ENCODE measurements around the gene STOX1.
"Not testable (repeated sequence)": the region's sequence is repeated elsewhere in the genome, so short reads cannot be mapped to it uniquely, and the experiment has no call there.

Gene STOX1

GRCh38 chr10:68812420-68812819 is 14.9 kb upstream of the STOX1 start:
- Mint-ChIP-seq H3K4me3 (no peak overlapping the region), H3K27me3 (no peaks in the 10 kb centered on the region), H3K4me1 (no peaks in the 10 kb centered on the region), H3K9me3 (no peaks in the 10 kb centered on the region), H3K36me3 (ENCODE audit: low read depth) (no peaks in the 10 kb centered on the region), H3K27ac (no peak overlapping the region)
- ATAC-seq (no peak), DNase-seq (no peak)

- H3K4me1 Mint-ChIP-seq, result no peaks in the 10 kb centered on the region
- no peak overlapping the region for H3K4me3 Mint-ChIP-seq
- H3K27me3 Mint-ChIP-seq, result no peaks in the 10 kb centered on the region
- ATAC-seq (no peak), DNase-seq (no peak)
- no peaks in the 10 kb centered on the region for H3K36me3 Mint-ChIP-seq (ENCODE audit: low read depth)
- no peaks in the 10 kb centered on the region for H3K9me3 Mint-ChIP-seq
- no peak overlapping the region for H3K27ac Mint-ChIP-seq
Measured at GRCh38 chr10:68813559-68813958, 13.8 kb upstream of the STOX1 start.

DNA sequence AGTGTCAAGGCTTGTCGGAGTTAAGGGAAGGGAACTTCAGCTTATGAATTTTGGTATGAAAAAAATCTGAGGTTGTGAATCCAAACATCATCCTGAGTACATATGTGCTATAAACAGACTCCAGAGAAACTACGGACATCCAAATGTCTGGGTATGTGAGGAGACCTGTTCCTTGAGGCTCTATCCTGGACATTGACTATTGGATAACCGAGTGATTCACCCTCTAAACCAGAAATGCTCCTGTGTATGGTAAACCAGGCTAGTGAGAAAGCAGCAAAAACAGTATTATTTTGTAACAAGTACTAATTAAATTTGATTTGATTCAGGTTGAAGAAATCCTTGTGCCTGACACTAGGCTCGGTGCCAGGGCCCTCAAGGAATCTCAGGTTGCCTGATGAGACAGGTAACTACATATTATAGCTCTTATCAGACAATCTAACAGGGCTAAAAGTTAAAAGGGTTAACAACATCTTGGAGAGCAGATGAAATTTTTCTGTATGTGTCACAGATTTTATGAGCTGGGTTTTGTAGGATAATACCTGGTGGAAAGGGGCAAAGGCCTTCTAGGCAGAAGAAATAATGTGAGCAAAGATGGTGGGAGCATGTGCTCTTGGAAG is 10.4 kb upstream of the STOX1 start:
- H3K4me3 Mint-ChIP-seq, result no peak overlapping the region
- no peak overlapping the region for H3K27ac Mint-ChIP-seq
- H3K4me1 Mint-ChIP-seq, result no peaks in the 10 kb centered on the region
- no peak for ATAC-seq
- H3K36me3 Mint-ChIP-seq (ENCODE audit: low read depth), result no peaks in the 10 kb centered on the region
- no peaks in the 10 kb centered on the region for H3K9me3 Mint-ChIP-seq
- no peaks in the 10 kb centered on the region for H3K27me3 Mint-ChIP-seq
- DNase-seq, result no peak

GRCh38 chr10:68820359-68820758 is 7.0 kb upstream of the STOX1 start:
- not testable (repeated sequence) for ATAC-seq; H3K4me1 Mint-ChIP-seq; H3K27me3 Mint-ChIP-seq; H3K27ac Mint-ChIP-seq; DNase-seq; H3K36me3 Mint-ChIP-seq (ENCODE audit: low read depth); H3K4me3 Mint-ChIP-seq; H3K9me3 Mint-ChIP-seq

DNA sequence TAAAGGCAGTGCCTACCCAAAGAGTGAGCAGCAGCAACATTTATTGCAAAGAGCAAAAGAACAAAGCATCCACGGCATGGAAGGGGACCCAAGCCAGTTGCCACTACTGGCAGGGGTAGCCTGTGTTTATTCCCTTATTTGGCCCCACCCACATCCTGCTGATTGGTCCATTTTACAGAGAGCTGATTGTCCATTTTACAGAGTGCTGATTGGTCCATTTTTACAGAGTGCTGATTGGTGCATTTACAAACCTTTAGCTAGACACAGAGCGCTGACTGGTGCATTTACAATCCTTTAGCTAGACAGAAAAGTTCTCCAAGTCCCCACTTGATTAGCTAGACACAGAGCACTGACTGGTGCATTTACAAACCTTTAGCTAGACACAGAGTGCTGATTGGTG is 4.7 kb upstream of the STOX1 start:
- not testable (repeated sequence) for ATAC-seq, H3K27ac Mint-ChIP-seq

GRCh38 chr10:68827592-68827959 is 245 bp downstream of the STOX1 start:
- H3K27me3 Mint-ChIP-seq; ATAC-seq; DNase-seq; H3K36me3 Mint-ChIP-seq (ENCODE audit: low read depth); H3K27ac Mint-ChIP-seq; H3K9me3 Mint-ChIP-seq; H3K4me1 Mint-ChIP-seq; H3K4me3 Mint-ChIP-seq: not testable (repeated sequence)

More for the DNA sequence above, 4.7 kb upstream of the STOX1 start:
- H3K36me3 Mint-ChIP-seq (ENCODE audit: low read depth); H3K4me3 Mint-ChIP-seq; H3K4me1 Mint-ChIP-seq; DNase-seq; H3K27me3 Mint-ChIP-seq; H3K9me3 Mint-ChIP-seq: not testable (repeated sequence)

GRCh38 chr10:68828083-68828601 is 811 bp downstream of the STOX1 start:
- H3K4me1 Mint-ChIP-seq; H3K36me3 Mint-ChIP-seq (ENCODE audit: low read depth); DNase-seq; H3K27ac Mint-ChIP-seq; H3K9me3 Mint-ChIP-seq; H3K27me3 Mint-ChIP-seq: not testable (repeated sequence)
- peak overlapping the region; percentile 40 for H3K4me3 Mint-ChIP-seq
- peak; percentile 36 for ATAC-seq

- DNase-seq (no peak), ATAC-seq (no peak)
- H3K4me3 Mint-ChIP-seq, result peak overlapping the region; percentile 40
- H3K27ac Mint-ChIP-seq, result no peak overlapping the region
- H3K36me3 Mint-ChIP-seq (ENCODE audit: low read depth), result no peaks in the 10 kb centered on the region
- no peaks in the 10 kb centered on the region for H3K9me3 Mint-ChIP-seq
- H3K4me1 Mint-ChIP-seq, result peaks cover 10% of the 10 kb centered on the region
- H3K27me3 Mint-ChIP-seq, result peaks cover 6% of the 10 kb centered on the region
Measured at GRCh38 chr10:68828833-68829232, 1.5 kb downstream of the STOX1 start.

GRCh38 chr10:68829521-68829920 is 2.2 kb downstream of the STOX1 start:
- ATAC-seq (no peak), DNase-seq (no peak)
- H3K4me1 Mint-ChIP-seq, result peaks cover 10% of the 10 kb centered on the region
- H3K36me3 Mint-ChIP-seq (ENCODE audit: low read depth), result no peaks in the 10 kb centered on the region
- no peak overlapping the region for H3K4me3 Mint-ChIP-seq
- no peak overlapping the region for H3K27ac Mint-ChIP-seq
- peaks cover 6% of the 10 kb centered on the region for H3K27me3 Mint-ChIP-seq
- H3K9me3 Mint-ChIP-seq, result no peaks in the 10 kb centered on the region

- DNase-seq, result no peak
- Mint-ChIP-seq H3K4me3 (no peak overlapping the region), H3K27ac (no peak overlapping the region)
Measured at GRCh38 chr10:68829952-68830351, 2.6 kb downstream of the STOX1 start.

GRCh38 chr10:68831961-68832455 is 4.7 kb downstream of the STOX1 start:
- no peak for ATAC-seq
- Mint-ChIP-seq H3K36me3 (ENCODE audit: low read depth) (no peaks in the 10 kb centered on the region), H3K4me3 (no peak overlapping the region), H3K4me1 (peaks cover 5% of the 10 kb centered on the region), H3K27me3 (peaks cover 4% of the 10 kb centered on the region), H3K9me3 (no peaks in the 10 kb centered on the region), H3K27ac (no peak overlapping the region)
- DNase-seq, result no peak

More at GRCh38 chr10:68829952-68830351, 2.6 kb downstream of the STOX1 start:
- Mint-ChIP-seq H3K27me3 (peaks cover 6% of the 10 kb centered on the region), H3K4me1 (peaks cover 10% of the 10 kb centered on the region), H3K9me3 (no peaks in the 10 kb centered on the region), H3K36me3 (ENCODE audit: low read depth) (no peaks in the 10 kb centered on the region)
- ATAC-seq, result no peak

DNA sequence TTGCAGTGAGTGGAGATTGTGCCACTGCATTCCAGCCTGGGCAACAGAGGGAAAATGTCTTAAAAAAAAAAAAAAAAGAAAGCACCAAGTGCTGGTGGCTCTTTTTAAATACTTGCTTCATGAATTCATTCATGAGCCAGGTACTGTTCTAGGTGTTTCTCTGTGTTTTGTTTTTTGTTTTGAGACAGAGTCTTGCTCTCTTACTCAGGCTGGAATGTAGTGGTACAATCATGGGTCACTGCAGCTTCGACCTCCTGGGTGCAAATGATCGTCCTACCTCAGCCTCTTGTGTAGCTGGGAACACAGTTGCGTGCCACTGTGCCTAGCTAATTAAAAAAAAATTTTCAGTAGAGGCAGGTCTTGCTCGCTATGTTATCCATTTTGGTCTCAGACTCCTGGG is 5.3 kb downstream of the STOX1 start:
- Mint-ChIP-seq H3K9me3 (no peaks in the 10 kb centered on the region), H3K4me1 (peaks cover 5% of the 10 kb centered on the region), H3K36me3 (ENCODE audit: low read depth) (no peaks in the 10 kb centered on the region), H3K27ac (no peak overlapping the region), H3K27me3 (peaks cover 4% of the 10 kb centered on the region), H3K4me3 (no peak overlapping the region)
- no peak for ATAC-seq
- no peak for DNase-seq

- DNase-seq, result no peak
- Mint-ChIP-seq H3K27me3 (no peaks in the 10 kb centered on the region), H3K9me3 (no peaks in the 10 kb centered on the region), H3K4me1 (no peaks in the 10 kb centered on the region), H3K27ac (no peak overlapping the region), H3K4me3 (no peak overlapping the region), H3K36me3 (ENCODE audit: low read depth) (no peaks in the 10 kb centered on the region)
- ATAC-seq, result no peak
Measured at GRCh38 chr10:68837626-68838322, 10.4 kb downstream of the STOX1 start.

DNA sequence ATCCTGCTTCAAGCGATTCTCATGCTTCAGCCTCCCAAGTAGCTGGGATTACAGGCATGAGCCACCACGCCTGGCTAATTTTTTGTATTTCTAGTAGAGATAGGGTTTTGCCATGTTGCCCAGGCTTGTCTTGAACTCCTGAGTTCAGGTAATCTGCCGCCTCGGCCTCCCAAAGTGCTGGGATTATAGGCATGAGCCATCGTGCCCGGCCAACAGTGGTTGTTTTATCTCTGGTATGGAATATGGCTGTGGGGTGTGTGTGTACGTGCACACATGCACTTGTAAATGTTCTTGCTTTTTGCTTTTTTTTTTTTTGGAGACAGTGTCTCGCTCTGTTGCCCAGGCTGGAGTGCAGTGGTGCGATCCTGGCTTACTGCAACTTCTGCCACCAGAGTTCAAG is 13.3 kb downstream of the STOX1 start:
- not testable (repeated sequence) for DNase-seq; H3K27me3 Mint-ChIP-seq; ATAC-seq; H3K9me3 Mint-ChIP-seq; H3K4me1 Mint-ChIP-seq; H3K36me3 Mint-ChIP-seq (ENCODE audit: low read depth); H3K27ac Mint-ChIP-seq; H3K4me3 Mint-ChIP-seq

DNA sequence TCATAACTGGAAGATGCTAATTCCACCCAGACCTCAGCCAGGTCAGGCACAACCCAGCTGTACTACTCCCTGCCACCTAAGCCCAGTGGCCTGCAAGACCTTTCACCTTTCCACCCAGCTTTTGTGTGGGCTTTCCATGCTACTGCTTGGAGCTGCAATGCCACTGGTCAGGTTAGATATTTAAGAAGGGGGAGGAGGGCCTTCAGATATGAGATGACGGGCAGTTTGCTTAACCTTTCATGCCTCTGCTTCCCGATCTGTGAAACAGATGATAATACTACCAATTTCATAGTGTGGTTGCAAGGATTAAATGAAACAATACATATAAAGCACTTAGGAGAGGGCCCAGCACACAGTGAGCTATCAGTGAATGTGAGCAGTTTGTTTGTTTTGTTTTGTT is 20.9 kb downstream of the STOX1 start:
- DNase-seq, result no peak
- no peak overlapping the region for H3K4me3 Mint-ChIP-seq
- no peaks in the 10 kb centered on the region for H3K27me3 Mint-ChIP-seq
- no peaks in the 10 kb centered on the region for H3K36me3 Mint-ChIP-seq (ENCODE audit: low read depth)
- H3K9me3 Mint-ChIP-seq, result no peaks in the 10 kb centered on the region
- no peaks in the 10 kb centered on the region for H3K4me1 Mint-ChIP-seq
- no peak overlapping the region for H3K27ac Mint-ChIP-seq
- no peak for ATAC-seq
